Loucy (cell line): ENCODE measurements around the gene IKBIP.
A peak's percentile ranks its signal among the peaks of the same experiment; 100 is the strongest.

Source experiments
- H2AFZ ChIP-seq: fragments of 200-600 bp; sonication (generic); 2 replicates; pipeline ENCODE4 v1.6.0; 2016; ENCODE audit warnings: antibody characterized with exemption, mild to moderate bottlenecking, low read length, moderate library complexity
- H3F3A ChIP-seq: fragments of 200-600 bp; 2 replicates; pipeline ENCODE4 v1.6.0; 2016; ENCODE audit warnings: antibody characterized with exemption, low read depth, mild to moderate bottlenecking
- H3K27me3 ChIP-seq: fragments of 200-600 bp; sonication (generic); 2 replicates; pipeline ENCODE4 v1.6.1; 2014; ENCODE audit warnings: low read length, mild to moderate bottlenecking; ENCODE audit not compliant: insufficient read depth, poor library complexity, severe bottlenecking
- H3K36me3 ChIP-seq: fragments of 200-600 bp; sonication (generic); 2 replicates; pipeline ENCODE4 v1.6.1; 2016; ENCODE audit warnings: low read length; ENCODE audit not compliant: insufficient read depth
- H3K4me1 ChIP-seq: fragments of 200-600 bp; sonication (generic); 2 replicates; pipeline ENCODE4 v1.5.1; 2014; ENCODE audit warnings: low read length, mild to moderate bottlenecking; ENCODE audit not compliant: insufficient read depth, poor library complexity, severe bottlenecking
- H3K4me2 ChIP-seq: fragments of 200-600 bp; sonication (generic); 2 replicates; pipeline ENCODE4 v1.6.0; 2014; ENCODE audit warnings: antibody characterized with exemption, low read length, low read depth, mild to moderate bottlenecking; ENCODE audit not compliant: poor library complexity, severe bottlenecking
- H3K4me3 ChIP-seq: fragments of 200-600 bp; sonication (generic); 2 replicates; pipeline ENCODE4 v1.5.1; 2014; ENCODE audit warnings: low read length, mild to moderate bottlenecking, mixed read lengths; ENCODE audit not compliant: poor library complexity, severe bottlenecking
- H3K79me2 ChIP-seq: fragments of 200-600 bp; sonication (generic); 2 replicates; pipeline ENCODE4 v1.6.1; 2014; ENCODE audit warnings: low read length; ENCODE audit not compliant: insufficient read depth
- H3K9ac ChIP-seq: fragments of 200-600 bp; sonication (generic); 2 replicates; pipeline ENCODE4 v1.6.0; 2014; ENCODE audit warnings: mild to moderate bottlenecking, low read depth, low read length, moderate library complexity; ENCODE audit not compliant: poor library complexity, severe bottlenecking
- H3K9me2 ChIP-seq: fragments of 200-600 bp; sonication (generic); replicated peaks from 2 replicates; pipeline ENCODE4 v1.6.1; 2016; ENCODE audit warnings: low read depth, low read length, mixed read lengths
- H3K9me3 ChIP-seq: fragments of 200-600 bp; sonication (generic); 2 replicates; pipeline ENCODE4 v1.6.1; 2014; ENCODE audit warnings: mild to moderate bottlenecking, antibody characterized with exemption, low read length, low read depth; ENCODE audit not compliant: insufficient read depth
- H4K20me1 ChIP-seq: fragments of 200-600 bp; sonication (generic); 2 replicates; pipeline ENCODE4 v1.6.0; 2014; ENCODE audit warnings: antibody characterized with exemption, low read length, mild to moderate bottlenecking; ENCODE audit not compliant: insufficient read depth, poor library complexity, severe bottlenecking
- CTCF ChIP-seq: fragments of 200-600 bp; sonication (generic); conservative IDR thresholded peaks from 2 replicates; pipeline ENCODE4 v1.5.1; 2014; ENCODE audit warnings: mild to moderate bottlenecking, antibody characterized with exemption, low read length
- EZH2phosphoT487 ChIP-seq: fragments of 200-600 bp; IDR thresholded peaks from 2 replicates; pipeline ENCODE4 v1.6.1; 2018; ENCODE audit warnings: antibody characterized with exemption, mild to moderate bottlenecking, moderate library complexity, borderline replicate concordance

Gene IKBIP

GRCh38 chr12:98618952-98619351 is 25.6 kb downstream of the IKBIP start:
- Histone ChIP-seq H4K20me1 (no peaks in the 10 kb centered on the region), H3K9ac (no peak overlapping the region), H3F3A (no peaks in the 10 kb centered on the region), H3K4me3 (no peak overlapping the region), H3K9me3 (no peaks in the 10 kb centered on the region), H3K79me2 (no peaks in the 10 kb centered on the region), H2AFZ (no peak overlapping the region), H3K27me3 (no peaks in the 10 kb centered on the region), H3K36me3 (no peaks in the 10 kb centered on the region), H3K4me2 (no peak overlapping the region), H3K9me2 (no peaks in the 10 kb centered on the region), H3K4me1 (peaks cover 18% of the 10 kb centered on the region)
- TF ChIP-seq CTCF, result no peak
- no peak for TF ChIP-seq EZH2phosphoT487

GRCh38 chr12:98612696-98613334 is 31.8 kb downstream of the IKBIP start:
- H3K36me3 ChIP-seq, result no peaks in the 10 kb centered on the region
- H3K4me1 ChIP-seq, result peaks cover 33% of the 10 kb centered on the region
- H3K4me3 ChIP-seq, result no peak overlapping the region
- H3K9ac ChIP-seq, result peak overlapping the region; percentile 21
- H3K9me2 ChIP-seq, result no peaks in the 10 kb centered on the region
- TF ChIP-seq EZH2phosphoT487 (no peak), CTCF (no peak)
- no peaks in the 10 kb centered on the region for H4K20me1 ChIP-seq
- H3F3A ChIP-seq, result no peaks in the 10 kb centered on the region
- no peaks in the 10 kb centered on the region for H3K27me3 ChIP-seq
- no peaks in the 10 kb centered on the region for H3K79me2 ChIP-seq
- H3K9me3 ChIP-seq, result no peaks in the 10 kb centered on the region
- H2AFZ ChIP-seq, result peak overlapping the region; percentile 38
- H3K4me2 ChIP-seq, result peak overlapping the region; percentile 23

GRCh38 chr12:98610596-98610995 is 34.0 kb downstream of the IKBIP start:
- H3K4me2 ChIP-seq, result no peak overlapping the region
- H3K79me2 ChIP-seq, result no peaks in the 10 kb centered on the region
- no peaks in the 10 kb centered on the region for H3F3A ChIP-seq
- H3K4me3 ChIP-seq, result no peak overlapping the region
- H3K9me3 ChIP-seq, result no peaks in the 10 kb centered on the region
- H3K9me2 ChIP-seq, result no peaks in the 10 kb centered on the region
- no peaks in the 10 kb centered on the region for H3K27me3 ChIP-seq
- H3K9ac ChIP-seq, result no peak overlapping the region
- TF ChIP-seq EZH2phosphoT487, result no peak
- TF ChIP-seq CTCF, result no peak
- H4K20me1 ChIP-seq, result no peaks in the 10 kb centered on the region
- peaks cover 31% of the 10 kb centered on the region for H3K4me1 ChIP-seq
- no peak overlapping the region for H2AFZ ChIP-seq
- no peaks in the 10 kb centered on the region for H3K36me3 ChIP-seq
